Right atrium auricular region (tissue), 2 donors: ENCODE data around the gene BIRC2. TPM values are rescaled to one million over a fixed set of nuclear protein-coding genes. Genes with fewer than 3 reads are reported as not detected.

Source experiments
- DNase-seq: peaks from one replicate; pipeline ENCODE4 v3.0.0-alpha.2; 2019; ENCODE audit warnings: low spot score
- H3K27ac ChIP-seq, 2 donors: fragments of 200-600 bp; sonication (generic); 1 replicate in 1 of 2; 2 replicates in 1 of 2; pipeline ENCODE4 v1.5.1; 2016 to 2019
- H3K27me3 ChIP-seq, 2 donors: fragments of 200-600 bp; sonication (generic); one replicate each; pipeline versions ENCODE4 v1.5.1 to v1.6.0; 2017 to 2019
- H3K36me3 ChIP-seq: fragments of 200-600 bp; sonication (generic); one replicate; pipeline ENCODE4 v1.5.1; 2016
- H3K4me1 ChIP-seq, 2 donors: fragments of 200-600 bp; sonication (generic); one replicate each; pipeline versions ENCODE4 v1.5.1 to v1.6.0; 2017 to 2019
- H3K4me3 ChIP-seq, 2 donors: fragments of 200-600 bp; sonication (generic); 1 replicate in 1 of 2; 2 replicates in 1 of 2; pipeline ENCODE4 v1.5.1; 2017 to 2019; ENCODE audit warnings: mild to moderate bottlenecking in 1 of 2, moderate library complexity in 1 of 2
- H3K9me3 ChIP-seq, 2 donors: fragments of 200-600 bp; sonication (generic); one replicate each; pipeline ENCODE4 v1.5.1; 2019
- total RNA-seq, 2 donors: library from RNA; depleted of rRNA; stranded (reverse); fragments of >200 nt; gene quantifications; one replicate each; pipeline ENCODE4 v1.1.0, GENCODE V29; 2016
- TF ChIP-seq, protein P1 (sequence below), 2 donors: fragments of 200-600 bp; sonication (generic); IDR thresholded peaks; one replicate each; pipeline ENCODE4 v1.5.1; 2019; ENCODE audit warnings: antibody characterized with exemption in 2 of 2

The BIRC2 gene
- total RNA-seq, 2 donors from 2014 or later, result 31.5 to 36.8 TPM

DNA sequence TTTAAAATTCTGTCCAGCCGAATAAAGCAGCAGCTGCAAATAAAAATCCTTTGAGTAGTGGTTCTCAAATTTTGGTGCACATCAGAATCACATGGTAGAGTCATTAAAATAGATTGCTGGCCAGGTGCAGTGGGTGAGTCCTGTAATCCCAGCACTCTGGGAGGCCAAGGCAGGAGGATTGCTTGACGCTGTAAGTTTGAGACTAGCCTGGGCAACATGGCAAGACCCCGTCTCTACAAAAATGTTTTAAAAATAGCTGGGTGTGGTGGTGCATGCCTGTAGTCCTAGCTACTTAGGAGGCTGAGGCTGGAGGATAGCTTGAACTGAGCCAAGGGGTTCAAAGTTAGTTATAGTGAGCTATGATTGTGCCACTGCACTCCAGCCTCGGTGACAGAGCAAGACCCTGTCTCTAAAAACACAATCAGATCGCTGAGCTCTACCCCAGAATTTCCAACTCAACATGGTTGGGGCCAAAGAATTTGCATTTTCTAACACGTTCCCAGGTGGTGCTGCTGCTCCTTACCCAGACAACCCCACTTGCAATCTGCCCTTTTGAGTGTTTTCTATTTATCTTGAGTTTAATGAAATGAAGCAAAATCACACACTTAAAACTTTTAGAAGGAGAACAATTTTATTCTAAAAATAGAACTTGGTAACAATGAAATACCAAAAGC lies 48.8 kb downstream of the BIRC2 start:
- Histone ChIP-seq H3K4me1 (peaks cover 0 to 6% of the 10 kb centered on the region in 2 donors), H3K36me3 (peaks cover 64% of the 10 kb centered on the region), H3K9me3 (no peaks in the 10 kb centered on the region), H3K27me3 (no peaks in the 10 kb centered on the region), H3K4me3 (no peak overlapping the region), H3K27ac (no peak overlapping the region)
- no peak for DNase-seq
- TF ChIP-seq, protein P1, sequence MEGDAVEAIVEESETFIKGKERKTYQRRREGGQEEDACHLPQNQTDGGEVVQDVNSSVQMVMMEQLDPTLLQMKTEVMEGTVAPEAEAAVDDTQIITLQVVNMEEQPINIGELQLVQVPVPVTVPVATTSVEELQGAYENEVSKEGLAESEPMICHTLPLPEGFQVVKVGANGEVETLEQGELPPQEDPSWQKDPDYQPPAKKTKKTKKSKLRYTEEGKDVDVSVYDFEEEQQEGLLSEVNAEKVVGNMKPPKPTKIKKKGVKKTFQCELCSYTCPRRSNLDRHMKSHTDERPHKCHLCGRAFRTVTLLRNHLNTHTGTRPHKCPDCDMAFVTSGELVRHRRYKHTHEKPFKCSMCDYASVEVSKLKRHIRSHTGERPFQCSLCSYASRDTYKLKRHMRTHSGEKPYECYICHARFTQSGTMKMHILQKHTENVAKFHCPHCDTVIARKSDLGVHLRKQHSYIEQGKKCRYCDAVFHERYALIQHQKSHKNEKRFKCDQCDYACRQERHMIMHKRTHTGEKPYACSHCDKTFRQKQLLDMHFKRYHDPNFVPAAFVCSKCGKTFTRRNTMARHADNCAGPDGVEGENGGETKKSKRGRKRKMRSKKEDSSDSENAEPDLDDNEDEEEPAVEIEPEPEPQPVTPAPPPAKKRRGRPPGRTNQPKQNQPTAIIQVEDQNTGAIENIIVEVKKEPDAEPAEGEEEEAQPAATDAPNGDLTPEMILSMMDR (IDR thresholded peaks at IDR 0.05), result no peak

DNA sequence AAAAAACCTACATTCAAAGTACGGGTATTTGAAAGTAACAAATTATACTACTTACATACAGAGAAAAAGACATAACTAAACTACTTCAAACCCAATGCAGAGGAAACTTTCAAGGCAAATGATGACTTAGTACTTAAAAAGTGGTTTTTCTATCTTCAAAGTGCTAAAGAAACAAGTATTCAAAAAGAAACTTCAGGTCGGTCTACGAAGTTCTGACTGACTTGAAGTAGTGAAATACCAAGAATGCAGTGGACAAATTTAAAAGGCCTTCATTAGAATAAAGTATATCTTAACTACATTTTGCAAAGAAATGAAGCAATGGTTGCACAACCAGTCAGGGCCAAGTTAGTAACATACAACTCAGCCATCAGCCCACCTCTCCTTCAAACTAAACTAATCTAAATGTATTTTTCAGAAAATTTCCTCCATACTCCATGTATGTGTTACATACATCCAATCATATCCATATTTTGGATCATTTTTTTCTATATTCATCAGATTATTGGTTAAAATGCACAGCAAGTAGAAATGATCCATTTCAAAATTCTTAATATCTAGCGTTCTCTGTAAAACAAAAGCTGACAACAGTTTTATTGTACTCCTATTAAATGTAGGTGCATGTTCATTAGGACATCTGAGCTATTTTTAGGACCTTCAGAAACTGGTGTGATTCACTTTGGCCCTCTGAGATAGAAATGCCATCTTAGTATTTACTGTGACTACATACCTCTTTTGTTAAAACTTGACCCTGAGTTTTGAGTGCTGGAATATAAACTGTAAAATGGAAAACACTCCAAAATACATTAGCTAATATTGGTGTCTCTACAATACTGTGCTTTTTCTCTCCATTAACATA lies 49.9 kb downstream of the BIRC2 start:
- H3K9me3 ChIP-seq, result no peaks in the 10 kb centered on the region
- H3K4me3 ChIP-seq, result no peak overlapping the region
- H3K27me3 ChIP-seq, result no peaks in the 10 kb centered on the region
- H3K4me1 ChIP-seq, result peaks cover 0 to 6% of the 10 kb centered on the region in 2 donors
- H3K36me3 ChIP-seq, result peaks cover 66% of the 10 kb centered on the region
- no peak overlapping the region for H3K27ac ChIP-seq
- TF ChIP-seq, protein P1 (IDR thresholded peaks at IDR 0.05), result no peak
- no peak for DNase-seq

DNA sequence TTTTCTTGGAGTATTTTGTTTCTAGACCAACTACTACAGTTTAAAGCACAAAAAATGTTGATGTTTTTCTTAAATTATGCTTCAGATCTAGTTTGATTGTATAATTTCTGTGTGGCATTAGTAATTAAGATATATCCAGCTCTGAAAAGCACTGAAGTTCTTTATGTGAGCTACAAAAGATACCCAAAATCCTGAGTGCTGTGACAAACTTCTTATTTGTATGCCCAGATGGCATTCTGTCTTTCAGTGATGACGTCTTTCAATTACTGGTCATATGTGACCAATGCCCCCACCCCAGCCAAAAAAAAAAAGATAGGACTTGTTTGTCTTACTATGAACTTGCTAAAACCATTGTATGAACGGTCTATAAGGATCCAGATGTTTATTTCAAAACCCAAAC lies 51.3 kb downstream of the BIRC2 start:
- Histone ChIP-seq H3K27ac (no peak overlapping the region), H3K36me3 (peaks cover 58% of the 10 kb centered on the region), H3K4me3 (no peak overlapping the region), H3K27me3 (no peaks in the 10 kb centered on the region), H3K9me3 (no peaks in the 10 kb centered on the region), H3K4me1 (peaks cover 0 to 6% of the 10 kb centered on the region in 2 donors)
- TF ChIP-seq, protein P1 (IDR thresholded peaks at IDR 0.05), result no peak
- no peak for DNase-seq

DNA sequence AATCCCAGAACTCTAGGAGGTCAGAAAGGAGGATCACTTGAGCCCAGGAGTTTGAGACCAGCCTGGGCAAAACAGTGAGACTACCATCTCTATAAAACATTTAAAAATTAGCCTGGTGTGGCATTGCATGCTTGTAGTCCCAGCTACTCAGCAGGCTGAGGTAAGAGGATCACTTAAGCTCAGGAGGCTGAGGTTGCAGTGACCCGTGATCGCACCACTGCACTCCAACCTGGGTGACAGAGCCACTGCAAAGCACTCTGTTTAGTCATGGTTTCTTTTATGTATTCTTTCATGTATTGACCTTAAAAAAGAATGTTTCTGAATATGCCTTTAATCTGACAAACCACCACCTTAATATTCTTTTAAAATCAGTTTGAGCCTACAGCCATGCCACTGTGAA lies 52.2 kb downstream of the BIRC2 start:
- Histone ChIP-seq H3K27ac (no peak overlapping the region), H3K36me3 (peaks cover 56% of the 10 kb centered on the region), H3K9me3 (no peaks in the 10 kb centered on the region), H3K4me1 (peaks cover 0 to 6% of the 10 kb centered on the region in 2 donors), H3K27me3 (no peaks in the 10 kb centered on the region), H3K4me3 (no peak overlapping the region)
- TF ChIP-seq, protein P1 (IDR thresholded peaks at IDR 0.05), result no peak
- DNase-seq, result no peak

DNA sequence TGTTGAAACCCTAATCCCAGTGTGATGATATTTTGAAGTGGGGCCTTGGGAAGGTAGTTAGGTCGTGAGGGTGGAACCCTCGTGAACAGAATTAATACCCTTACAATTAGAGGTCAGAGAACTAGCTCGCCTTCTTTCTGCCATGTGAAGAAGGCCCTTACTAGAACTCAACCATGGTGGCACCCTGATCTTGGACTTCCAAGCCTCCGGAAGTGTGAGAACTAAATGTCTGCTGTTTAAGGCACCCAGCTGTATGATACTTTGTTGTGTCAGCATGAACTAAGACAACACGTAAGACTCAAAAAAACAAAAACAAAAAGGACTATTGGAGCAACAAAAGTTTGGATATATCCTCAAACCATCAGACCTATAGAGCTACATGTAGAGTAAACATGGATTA lies 53.6 kb downstream of the BIRC2 start:
- H3K27me3 ChIP-seq, result no peaks in the 10 kb centered on the region
- DNase-seq, result no peak
- peaks cover 48% of the 10 kb centered on the region for H3K36me3 ChIP-seq
- no peak overlapping the region for H3K4me3 ChIP-seq
- no peak overlapping the region for H3K27ac ChIP-seq
- TF ChIP-seq, protein P1 (IDR thresholded peaks at IDR 0.05), result no peak
- H3K9me3 ChIP-seq, result no peaks in the 10 kb centered on the region
- peaks cover 0 to 6% of the 10 kb centered on the region in 2 donors for H3K4me1 ChIP-seq
